ENCODE measurements around the gene C17orf58.
"Not testable (repeated sequence)": the region's sequence is repeated elsewhere in the genome, so short reads cannot be mapped to it uniquely, and the experiment has no call there.

The C17orf58 gene

GRCh38 chr17:67996301-67997171 is at the start of gene C17orf58:
TSS of gene C17orf58 (minus strand) at chr17:67996469. CDS start at chr17:67996198, 271 bp downstream.
- not testable (repeated sequence) for H3K36me3 ChIP-seq (ENCODE audit: insufficient read depth, low read length); H3K27ac ChIP-seq; DNase-seq (ENCODE audit: low read depth, low spot score); H3K9me3 ChIP-seq (ENCODE audit: low read depth, low read length)
- peak within 1 kb of the TSS; percentile 65 for H3K9ac ChIP-seq (ENCODE audit: insufficient read length)
- H3K4me3 ChIP-seq, result peak within 1 kb of the TSS; percentile 88

DNA sequence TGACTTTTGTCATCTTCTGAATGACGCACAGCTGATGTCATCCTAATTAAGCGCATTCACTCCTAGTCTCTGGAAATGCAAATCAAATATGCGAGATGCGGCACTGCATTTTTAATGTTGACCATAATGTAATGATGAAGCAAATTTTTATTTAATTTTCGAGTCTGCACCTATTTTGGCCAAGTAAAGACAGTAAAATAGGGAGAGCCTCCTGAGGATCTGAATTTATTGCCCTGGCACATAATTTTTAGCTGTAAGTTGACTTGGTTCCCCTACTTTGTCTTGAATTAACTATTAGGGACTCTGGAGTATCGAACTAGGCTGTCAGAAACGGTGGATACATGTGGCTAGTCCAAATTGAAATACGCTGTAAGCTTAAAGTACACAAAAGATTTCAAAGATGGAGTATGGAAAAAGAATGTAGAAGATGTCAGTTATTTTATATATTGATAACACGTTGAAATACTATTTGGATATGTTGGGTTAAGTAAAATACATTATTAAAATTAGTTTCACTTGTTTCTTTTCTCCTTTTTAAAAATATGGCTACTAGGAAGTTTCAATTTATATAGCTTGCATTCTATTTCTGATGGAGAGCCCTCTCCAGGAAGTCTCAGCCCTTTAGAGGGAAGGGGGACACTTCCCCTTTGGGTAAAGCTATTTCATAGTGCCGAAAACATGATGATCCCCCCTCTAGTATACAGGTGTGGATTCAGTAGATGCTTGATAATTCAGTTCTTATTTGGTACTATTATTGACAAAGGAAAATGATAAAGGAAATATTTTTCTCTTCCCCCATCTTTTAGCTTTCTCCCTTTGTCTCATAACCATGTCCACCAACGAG is 40.3 kb upstream of the C17orf58 start:
- H3K9ac ChIP-seq (ENCODE audit: insufficient read length), result peak overlapping the region; percentile 99
- TF ChIP-seq EZH2 (IDR thresholded peaks at IDR 0.05) (no peak), FOXP2 (optimal IDR thresholded peaks at IDR 0.05; ENCODE audit: control extremely low read depth, extremely low read length, insufficient read depth) (no peak), POLR2AphosphoS5 (IDR thresholded peaks at IDR 0.05; ENCODE audit: borderline replicate concordance, low read depth, low read length) (no peak)
- H3K9me3 ChIP-seq (ENCODE audit: low read depth, low read length), result no peaks in the 10 kb centered on the region
- DNase-seq (ENCODE audit: low read depth, low spot score), result no peak
- peak overlapping the region; percentile 100 for H3K4me3 ChIP-seq
- H3K36me3 ChIP-seq (ENCODE audit: insufficient read depth, low read length), result peaks cover 53% of the 10 kb centered on the region
- peak overlapping the region; percentile 89 for H3K27ac ChIP-seq

DNA sequence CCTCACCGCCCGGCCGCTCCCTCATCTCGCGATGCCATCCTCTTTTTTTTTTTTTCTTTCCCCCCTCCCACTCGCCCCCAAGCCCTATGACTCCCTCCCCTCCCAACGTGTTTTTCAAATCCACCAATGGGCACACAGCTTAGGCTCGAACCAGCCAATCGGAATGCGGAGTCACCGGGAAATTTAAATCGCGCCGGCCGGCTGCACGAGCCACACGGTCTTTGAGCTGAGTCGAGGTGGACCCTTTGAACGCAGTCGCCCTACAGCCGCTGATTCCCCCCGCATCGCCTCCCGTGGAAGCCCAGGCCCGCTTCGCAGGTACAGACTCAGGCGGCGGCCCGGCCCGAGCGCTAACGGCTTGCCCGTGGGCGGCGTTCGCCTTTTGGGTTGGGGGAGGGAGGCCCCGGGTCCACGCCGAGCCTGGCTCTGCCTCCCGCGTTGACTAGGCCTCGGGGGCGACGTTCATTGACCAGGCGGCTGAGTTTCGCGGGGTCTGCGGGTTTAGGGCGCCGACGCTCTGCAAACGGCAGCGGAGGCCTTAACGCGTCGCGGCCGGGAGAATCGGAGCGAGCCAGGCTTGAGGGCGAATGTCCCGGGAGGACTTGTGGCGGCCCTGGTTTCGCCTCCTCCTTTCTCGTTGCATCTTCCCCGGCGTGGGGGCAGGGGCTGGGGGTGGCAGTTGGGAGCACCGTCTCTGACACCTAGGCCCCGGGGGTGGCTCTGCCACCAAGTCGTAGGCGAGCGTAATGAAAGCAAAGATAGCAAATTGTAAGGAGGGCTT is 39.4 kb upstream of the C17orf58 start, which contains the start of gene KPNA2:
TSS of gene KPNA2 (plus strand) at position 213 of the 781 bp plus-strand sequence. CDS start 1,398 bp downstream, outside the sequence.
- H3K9me3 ChIP-seq (ENCODE audit: low read depth, low read length), result no peaks in the 10 kb centered on the region
- peak within 1 kb of the TSS; percentile 99 for H3K9ac ChIP-seq (ENCODE audit: insufficient read length)
- TF ChIP-seq EZH2 (IDR thresholded peaks at IDR 0.05) (no peak), POLR2AphosphoS5 (IDR thresholded peaks at IDR 0.05; ENCODE audit: borderline replicate concordance, low read depth, low read length) (peak; percentile 98), FOXP2 (optimal IDR thresholded peaks at IDR 0.05; ENCODE audit: control extremely low read depth, extremely low read length, insufficient read depth) (peak; percentile 0)
- H3K27ac ChIP-seq, result peak within 1 kb of the TSS; percentile 89
- peak within 1 kb of the TSS; percentile 100 for H3K4me3 ChIP-seq
- DNase-seq (ENCODE audit: low read depth, low spot score), result peak; percentile 95
- peaks cover 45% of the 10 kb centered on the region for H3K36me3 ChIP-seq (ENCODE audit: insufficient read depth, low read length)

DNA sequence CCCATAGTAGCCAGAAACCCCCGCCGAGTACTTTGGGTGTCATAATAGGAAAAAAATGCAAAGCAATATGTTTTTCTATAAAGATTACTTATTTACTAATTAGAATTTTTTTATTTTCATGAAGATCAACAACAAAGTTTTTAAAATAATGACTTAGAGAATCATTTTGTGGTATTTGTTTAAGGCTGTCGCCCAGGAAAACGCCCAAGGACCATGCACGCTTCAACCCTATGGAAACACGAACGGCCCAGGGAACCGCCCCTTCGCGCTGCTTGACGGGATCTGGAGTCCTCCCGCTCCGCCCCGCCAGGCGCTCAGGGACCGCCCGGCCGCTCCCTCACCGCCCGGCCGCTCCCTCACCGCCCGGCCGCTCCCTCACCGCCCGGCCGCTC is 38.9 kb upstream of the C17orf58 start:
- TF ChIP-seq EZH2 (IDR thresholded peaks at IDR 0.05) (no peak), FOXP2 (optimal IDR thresholded peaks at IDR 0.05; ENCODE audit: control extremely low read depth, extremely low read length, insufficient read depth) (no peak), POLR2AphosphoS5 (IDR thresholded peaks at IDR 0.05; ENCODE audit: borderline replicate concordance, low read depth, low read length) (no peak)
- DNase-seq (ENCODE audit: low read depth, low spot score), result peak; percentile 56
- Histone ChIP-seq H3K9ac (ENCODE audit: insufficient read length) (peak overlapping the region; percentile 65), H3K4me3 (peak overlapping the region; percentile 50), H3K9me3 (ENCODE audit: low read depth, low read length) (no peaks in the 10 kb centered on the region), H3K36me3 (ENCODE audit: insufficient read depth, low read length) (peaks cover 39% of the 10 kb centered on the region), H3K27ac (peak overlapping the region; percentile 64; the same call in 1 of the 2 replicates)

- H3K9ac ChIP-seq (ENCODE audit: insufficient read length), result no peak overlapping the region
- TF ChIP-seq FOXP2 (optimal IDR thresholded peaks at IDR 0.05; ENCODE audit: control extremely low read depth, extremely low read length, insufficient read depth) (no peak), EZH2 (IDR thresholded peaks at IDR 0.05) (no peak), POLR2AphosphoS5 (IDR thresholded peaks at IDR 0.05; ENCODE audit: borderline replicate concordance, low read depth, low read length) (no peak)
- H3K4me3 ChIP-seq, result peak overlapping the region; percentile 50
- H3K9me3 ChIP-seq (ENCODE audit: low read depth, low read length), result no peaks in the 10 kb centered on the region
- DNase-seq (ENCODE audit: low read depth, low spot score), result no peak
- H3K27ac ChIP-seq, result peak overlapping the region; percentile 64
- peaks cover 34% of the 10 kb centered on the region for H3K36me3 ChIP-seq (ENCODE audit: insufficient read depth, low read length)
Observed at GRCh38 chr17:68034452-68034776, 38.1 kb upstream of the C17orf58 start.

DNA sequence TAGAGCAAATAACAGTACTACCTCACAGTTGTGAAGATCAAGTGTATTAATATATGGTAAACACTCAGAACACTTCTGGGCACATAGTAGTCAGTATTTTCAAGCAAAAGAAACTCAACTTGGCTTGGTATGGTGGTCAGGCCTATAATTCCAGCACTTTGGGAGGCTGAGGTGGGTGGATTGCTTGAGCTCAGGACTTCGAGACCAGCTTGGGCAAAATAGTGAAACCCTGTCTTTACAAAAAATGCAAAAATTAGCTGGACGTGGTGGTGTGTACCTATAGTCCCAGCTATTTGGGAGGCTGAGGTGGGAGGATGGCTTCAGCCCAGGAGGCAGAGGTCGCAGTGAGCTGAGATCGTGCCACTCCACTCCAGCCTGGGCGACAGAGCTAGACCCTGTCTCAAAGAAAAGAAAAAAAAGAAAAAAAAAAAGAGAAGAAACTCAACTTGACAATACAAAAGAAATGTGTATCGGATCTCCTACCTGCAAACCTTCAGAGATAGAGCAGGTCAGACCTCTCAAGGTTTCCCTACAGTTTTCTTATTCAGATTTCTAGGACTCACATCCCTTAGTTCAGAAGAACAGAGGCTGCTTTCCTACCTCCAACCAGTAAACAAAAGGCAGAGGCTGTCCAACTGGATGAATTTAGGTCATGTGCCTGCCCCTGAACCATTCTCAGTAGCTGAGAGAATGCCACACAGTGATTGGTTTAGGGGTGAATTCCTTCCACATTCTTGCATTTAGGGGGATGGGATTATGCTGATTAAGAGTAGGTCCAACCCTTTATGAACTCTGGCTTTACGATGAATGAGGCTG is 37.6 kb upstream of the C17orf58 start:
- DNase-seq (ENCODE audit: low read depth, low spot score), result no peak
- peaks cover 28% of the 10 kb centered on the region for H3K36me3 ChIP-seq (ENCODE audit: insufficient read depth, low read length)
- H3K9me3 ChIP-seq (ENCODE audit: low read depth, low read length), result no peaks in the 10 kb centered on the region
- TF ChIP-seq EZH2 (IDR thresholded peaks at IDR 0.05) (no peak), POLR2AphosphoS5 (IDR thresholded peaks at IDR 0.05; ENCODE audit: borderline replicate concordance, low read depth, low read length) (no peak), FOXP2 (optimal IDR thresholded peaks at IDR 0.05; ENCODE audit: control extremely low read depth, extremely low read length, insufficient read depth) (no peak)
- peak overlapping the region; percentile 64 for H3K27ac ChIP-seq
- H3K9ac ChIP-seq (ENCODE audit: insufficient read length), result no peak overlapping the region
- H3K4me3 ChIP-seq, result peak overlapping the region; percentile 7; the same call in 1 of the 2 replicates

DNA sequence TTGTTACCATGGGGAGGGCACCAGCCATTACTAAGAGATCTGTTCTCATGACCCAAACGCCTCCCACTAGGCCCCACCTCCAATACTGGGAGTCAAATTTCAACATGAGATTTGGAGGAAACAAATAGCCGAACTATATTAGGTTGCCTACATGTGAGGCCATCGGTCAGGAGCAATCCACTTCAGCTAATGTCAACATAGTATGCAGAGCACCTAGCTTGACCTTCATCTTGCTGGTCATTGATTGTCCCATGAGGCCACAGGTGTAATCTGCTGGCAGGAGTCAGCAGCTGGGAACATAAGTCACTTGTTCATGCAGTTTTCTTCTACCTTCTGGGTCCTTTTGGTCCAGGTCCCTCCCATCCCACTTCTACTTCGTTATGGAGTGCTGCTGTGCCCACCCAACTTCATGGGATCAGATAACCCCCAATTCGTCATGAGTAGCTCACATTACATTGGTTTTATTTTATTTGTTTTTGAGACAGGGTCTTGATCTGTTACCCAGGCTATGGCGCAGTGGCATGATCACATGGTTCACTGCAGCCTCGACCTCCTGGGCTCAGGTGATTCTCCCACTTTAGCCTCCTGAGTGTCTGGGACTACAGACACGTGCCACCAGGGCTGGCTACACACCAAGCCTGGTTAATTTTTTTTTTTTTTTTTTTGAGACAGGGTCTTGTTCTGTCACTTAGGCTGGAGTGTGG is 33.4 kb upstream of the C17orf58 start:
- Histone ChIP-seq H3K36me3 (ENCODE audit: insufficient read depth, low read length) (no peaks in the 10 kb centered on the region), H3K4me3 (no peak overlapping the region), H3K9ac (ENCODE audit: insufficient read length) (no peak overlapping the region), H3K27ac (no peak overlapping the region), H3K9me3 (ENCODE audit: low read depth, low read length) (no peaks in the 10 kb centered on the region)
- no peak for DNase-seq (ENCODE audit: low read depth, low spot score)
- TF ChIP-seq FOXP2 (optimal IDR thresholded peaks at IDR 0.05; ENCODE audit: control extremely low read depth, extremely low read length, insufficient read depth), result no peak
- no peak for TF ChIP-seq POLR2AphosphoS5 (IDR thresholded peaks at IDR 0.05; ENCODE audit: borderline replicate concordance, low read depth, low read length)
- TF ChIP-seq EZH2 (IDR thresholded peaks at IDR 0.05), result no peak

DNA sequence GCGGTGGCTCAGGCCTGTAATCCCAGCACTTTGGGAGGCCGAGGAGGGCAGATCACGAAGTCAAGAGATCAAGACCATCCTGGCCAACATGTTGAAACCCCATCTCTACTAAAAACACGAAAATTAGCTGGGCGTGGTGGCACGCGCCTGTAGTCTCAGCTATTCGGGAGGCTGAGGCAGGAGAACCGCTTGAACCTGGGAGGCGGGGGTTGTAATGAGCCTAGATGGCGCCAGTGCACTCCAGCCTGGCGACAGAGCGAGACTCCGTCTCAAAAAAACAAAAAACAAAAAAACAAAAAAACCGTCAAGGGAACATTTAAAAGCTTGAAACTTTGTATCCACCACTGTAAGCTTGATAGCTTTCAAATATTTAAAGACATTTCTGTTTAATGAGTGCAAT is 26.3 kb upstream of the C17orf58 start:
- not testable (repeated sequence) for H3K9ac ChIP-seq (ENCODE audit: insufficient read length); H3K27ac ChIP-seq; H3K9me3 ChIP-seq (ENCODE audit: low read depth, low read length); H3K4me3 ChIP-seq; DNase-seq (ENCODE audit: low read depth, low spot score); H3K36me3 ChIP-seq (ENCODE audit: insufficient read depth, low read length)
